T1000 (cell line): ENCODE measurements around the gene TUBA4A.
"Not testable (repeated sequence)": the region's sequence is repeated elsewhere in the genome, so short reads cannot be mapped to it uniquely, and the experiment has no call there.

ENCODE experiments used
- DNase-seq: peaks from one replicate; lab custom pipeline; 2025; ENCODE audit warnings: mixed read lengths; lab: John Stamatoyannopoulos, UW

Gene TUBA4A

DNA sequence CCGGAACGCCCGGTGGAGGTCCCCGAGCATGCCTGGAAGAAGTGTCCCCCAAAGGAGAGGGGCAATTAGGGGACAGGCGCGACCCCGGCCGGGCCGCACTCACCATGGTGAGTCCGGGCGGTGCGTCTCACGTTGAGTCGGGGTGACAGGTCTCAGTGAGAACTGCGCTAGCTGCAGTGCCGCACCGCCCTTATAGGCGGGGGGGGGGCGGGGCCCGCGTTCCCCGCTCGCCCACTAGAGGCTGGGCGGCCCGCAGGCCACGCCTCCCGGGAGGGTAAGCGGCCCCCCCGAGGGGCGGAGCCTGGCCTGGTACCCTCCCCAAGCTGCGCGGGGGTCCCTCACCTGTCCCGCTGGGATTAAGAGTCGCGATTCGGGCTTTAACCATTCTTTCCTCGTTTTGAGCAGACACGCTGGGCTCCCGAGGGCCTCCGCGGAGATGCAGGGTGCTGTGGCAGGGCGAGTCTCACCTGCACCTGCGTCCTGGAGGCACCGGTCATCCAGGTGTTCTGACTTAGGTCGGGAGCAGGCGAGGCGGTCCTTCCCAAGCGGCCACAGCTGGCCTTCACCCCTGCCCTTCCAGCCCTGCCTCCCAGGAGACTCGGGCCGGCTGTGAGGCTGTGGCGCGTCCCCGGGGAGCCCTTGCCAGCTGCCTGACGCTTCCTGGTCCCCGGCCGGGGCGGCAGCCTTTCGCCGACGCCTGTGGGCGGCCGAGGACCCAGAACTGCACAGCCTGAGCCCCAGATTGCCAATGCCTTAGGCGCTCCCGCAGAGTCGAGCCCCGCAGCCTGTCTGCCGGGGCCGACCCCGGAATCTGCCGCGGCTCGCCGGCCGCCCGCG, at the start of gene TUBA4A:
Gene TUBA4A, minus strand, starts transcription at position 166 of the 837 bp plus-strand sequence. Its CDS starts 60 bp downstream, at position 106.
- peak; percentile 26 for DNase-seq

DNA sequence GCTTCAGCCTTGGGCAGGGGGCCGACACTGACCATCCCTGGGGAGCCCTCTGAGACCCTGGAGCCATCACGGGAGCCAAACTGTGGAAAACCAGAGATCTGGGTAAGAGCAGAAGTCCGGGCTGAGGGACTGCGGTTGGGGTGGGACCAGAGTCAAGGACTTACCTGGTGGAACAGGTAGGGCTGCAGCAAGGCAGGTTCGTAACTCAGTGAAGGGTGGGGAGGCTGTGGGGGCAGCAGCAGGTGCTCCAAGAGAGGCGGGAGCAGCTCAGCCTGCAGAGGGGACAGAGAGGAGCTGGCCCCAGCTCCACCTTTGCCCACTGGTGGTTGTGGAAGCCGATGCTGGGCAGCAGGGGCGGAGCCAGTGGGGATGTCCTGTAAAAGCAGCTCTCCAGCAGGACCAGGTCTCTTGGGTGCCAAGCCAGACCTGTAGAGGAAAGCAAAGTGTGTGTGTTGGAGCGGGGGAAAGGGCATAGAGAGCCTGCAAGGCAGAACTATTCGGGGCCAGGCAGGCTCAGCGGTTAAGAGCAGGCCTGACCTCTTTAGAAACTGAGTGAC, 48.8 kb upstream of the TUBA4A start:
- DNase-seq: no peak

DNA sequence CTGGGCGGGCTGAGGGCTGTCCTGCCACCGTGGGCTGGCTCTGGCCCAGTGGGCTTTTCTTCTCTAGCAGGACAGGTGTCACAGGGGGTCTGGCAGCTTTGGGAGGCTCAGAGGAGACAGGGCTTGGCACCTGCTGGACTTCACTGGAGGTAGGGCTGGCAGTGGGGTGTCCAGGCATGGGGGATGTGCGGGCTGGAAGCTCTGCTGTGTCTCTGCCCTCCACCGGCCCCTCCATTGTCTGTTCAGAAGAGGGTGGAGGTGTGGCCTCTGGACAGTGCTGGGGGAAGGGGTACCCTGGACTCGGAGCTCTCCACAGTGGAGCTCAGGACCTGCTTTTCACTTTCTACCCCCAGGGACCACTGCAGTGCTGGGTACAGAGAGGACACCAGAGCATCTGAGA, 46.3 kb upstream of the TUBA4A start:
- DNase-seq: no peak

DNA sequence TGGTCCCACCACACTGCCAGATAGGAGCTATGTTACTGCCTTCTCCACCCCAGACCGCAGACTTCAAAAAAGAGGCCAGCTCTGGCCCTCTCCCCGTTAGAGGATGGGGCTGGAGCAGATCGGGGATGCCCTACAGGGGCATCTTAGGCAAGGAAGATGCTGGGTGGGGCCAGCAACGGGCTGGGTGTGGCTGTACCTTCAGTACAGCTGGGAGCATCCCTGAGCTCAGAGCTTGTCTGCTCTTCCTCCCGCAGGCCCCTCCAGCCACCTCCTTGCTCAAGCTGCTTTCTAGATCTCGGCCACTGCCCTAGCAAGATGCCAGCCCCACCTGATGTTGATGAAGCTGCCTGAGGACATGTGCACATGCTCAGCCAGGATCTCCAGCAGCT, 45.6 kb upstream of the TUBA4A start:
- no peak for DNase-seq

DNA sequence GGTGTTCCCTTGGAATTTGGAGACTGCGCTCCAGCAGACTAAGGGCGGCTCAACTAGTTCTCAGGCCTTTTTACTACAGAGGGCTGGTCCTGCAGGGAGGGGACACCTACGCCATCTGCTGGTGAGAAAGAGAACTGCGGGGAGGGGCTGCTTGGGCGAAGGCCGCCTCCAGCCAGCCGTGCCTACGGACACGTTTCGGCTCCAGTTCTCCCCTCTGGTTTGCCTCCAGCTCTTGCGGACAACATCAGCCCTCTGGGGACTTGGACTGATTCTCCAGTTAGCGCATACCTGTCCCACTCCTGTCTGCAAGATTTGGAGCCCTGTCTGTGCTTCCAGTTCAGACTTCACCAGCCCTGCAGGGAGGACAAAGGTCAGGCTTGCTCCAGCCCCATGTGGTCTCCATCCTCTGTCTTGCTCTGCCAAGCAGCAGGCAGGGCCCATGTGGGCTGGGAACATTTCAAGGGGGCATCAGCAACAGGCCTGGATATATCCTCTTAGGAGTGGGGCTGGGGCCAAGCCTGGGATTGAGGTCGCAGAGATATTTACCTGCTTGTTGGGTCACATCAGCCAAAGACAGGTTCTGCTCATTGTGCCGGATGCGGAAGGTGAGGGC, 45.1 kb upstream of the TUBA4A start:
- peak; percentile 75 for DNase-seq

DNA sequence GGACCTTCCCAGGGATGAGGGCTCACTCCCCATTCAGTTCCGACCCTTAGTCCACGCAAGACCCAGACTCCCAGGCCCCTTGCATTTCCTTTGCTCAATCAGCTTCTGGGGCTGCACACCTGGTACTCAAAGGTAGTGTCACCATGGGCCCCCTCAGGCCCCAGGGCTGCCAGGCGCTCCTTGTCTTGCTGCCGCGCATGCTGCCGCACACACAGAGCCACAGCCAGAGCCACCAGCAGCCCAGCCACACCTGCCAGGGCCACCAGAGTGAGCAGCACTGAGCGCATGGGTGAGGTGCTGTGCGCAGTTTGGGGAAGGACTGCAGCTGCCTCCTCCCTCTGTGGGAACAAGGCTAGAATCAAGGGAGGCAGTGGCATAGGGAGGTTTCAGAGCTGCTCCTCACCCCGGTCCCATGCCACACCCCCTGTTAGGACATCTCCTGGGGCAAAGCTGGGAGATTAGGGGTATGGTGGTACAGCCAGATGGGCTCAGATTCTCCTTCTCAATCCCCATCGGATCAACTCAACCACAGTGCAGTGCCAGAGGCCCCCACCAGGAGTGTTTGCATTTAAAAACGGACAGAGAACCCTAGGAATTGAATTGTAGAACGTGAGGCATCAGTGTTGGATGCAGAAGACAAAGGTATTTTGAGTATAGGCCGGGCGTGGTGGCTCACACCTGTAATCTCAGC, 44.2 kb upstream of the TUBA4A start:
- DNase-seq: no peak

DNA sequence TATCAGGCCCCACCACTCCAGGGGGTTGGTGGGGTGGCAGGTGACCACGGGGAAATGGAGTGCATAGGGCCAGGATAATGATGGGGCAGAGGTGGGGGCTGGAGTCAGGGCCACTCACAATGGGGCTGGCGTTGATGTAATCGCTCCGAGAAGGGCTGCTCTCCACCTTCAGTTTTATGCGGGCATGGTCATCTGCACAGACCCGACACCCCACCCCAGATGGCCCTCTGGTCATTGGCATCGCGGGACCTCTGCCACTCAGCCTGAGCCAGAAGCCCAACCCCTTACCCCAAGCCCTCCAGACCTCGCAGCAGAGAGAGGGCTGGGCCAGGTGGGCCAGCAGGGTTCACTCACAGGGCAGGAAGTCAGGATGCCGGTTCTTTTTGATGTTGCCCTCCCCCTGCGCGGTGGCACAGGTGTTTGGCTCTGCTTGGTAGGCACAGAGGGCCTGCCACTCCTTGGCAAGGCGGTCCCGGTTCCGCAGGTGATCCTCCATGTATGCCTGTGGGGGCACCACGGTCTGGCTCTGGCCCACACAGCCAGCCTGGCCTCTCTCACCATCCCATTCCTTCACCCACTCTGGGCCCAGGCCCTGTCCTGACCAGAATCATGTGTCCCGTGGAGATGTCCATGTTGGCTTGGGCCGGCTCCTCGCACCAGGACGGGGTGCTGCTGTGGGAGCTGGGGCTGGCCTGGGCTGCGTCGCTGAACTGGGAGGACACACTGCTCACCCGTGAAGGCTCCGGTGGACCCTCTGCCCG, 43.1 kb upstream of the TUBA4A start:
- no peak for DNase-seq

DNA sequence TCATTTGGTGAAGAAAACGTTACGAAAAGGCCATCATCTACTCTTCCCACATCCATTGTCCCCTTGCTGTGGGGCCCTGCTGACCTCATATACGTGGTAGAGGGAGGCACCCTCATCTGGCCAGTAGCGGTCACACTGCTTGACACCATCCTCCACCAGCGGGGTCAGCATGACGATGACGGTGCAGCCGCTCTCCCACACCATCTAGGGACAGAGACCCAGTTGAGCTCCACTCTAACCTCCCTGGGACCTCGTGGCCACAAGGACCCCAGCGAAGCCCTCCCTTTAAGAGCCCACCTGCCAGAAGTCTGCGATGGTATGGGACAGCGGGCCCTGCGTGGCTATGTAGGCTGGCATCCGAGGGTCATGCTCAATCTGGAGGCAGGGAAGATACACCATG, 42.4 kb upstream of the TUBA4A start:
- no peak for DNase-seq

DNA sequence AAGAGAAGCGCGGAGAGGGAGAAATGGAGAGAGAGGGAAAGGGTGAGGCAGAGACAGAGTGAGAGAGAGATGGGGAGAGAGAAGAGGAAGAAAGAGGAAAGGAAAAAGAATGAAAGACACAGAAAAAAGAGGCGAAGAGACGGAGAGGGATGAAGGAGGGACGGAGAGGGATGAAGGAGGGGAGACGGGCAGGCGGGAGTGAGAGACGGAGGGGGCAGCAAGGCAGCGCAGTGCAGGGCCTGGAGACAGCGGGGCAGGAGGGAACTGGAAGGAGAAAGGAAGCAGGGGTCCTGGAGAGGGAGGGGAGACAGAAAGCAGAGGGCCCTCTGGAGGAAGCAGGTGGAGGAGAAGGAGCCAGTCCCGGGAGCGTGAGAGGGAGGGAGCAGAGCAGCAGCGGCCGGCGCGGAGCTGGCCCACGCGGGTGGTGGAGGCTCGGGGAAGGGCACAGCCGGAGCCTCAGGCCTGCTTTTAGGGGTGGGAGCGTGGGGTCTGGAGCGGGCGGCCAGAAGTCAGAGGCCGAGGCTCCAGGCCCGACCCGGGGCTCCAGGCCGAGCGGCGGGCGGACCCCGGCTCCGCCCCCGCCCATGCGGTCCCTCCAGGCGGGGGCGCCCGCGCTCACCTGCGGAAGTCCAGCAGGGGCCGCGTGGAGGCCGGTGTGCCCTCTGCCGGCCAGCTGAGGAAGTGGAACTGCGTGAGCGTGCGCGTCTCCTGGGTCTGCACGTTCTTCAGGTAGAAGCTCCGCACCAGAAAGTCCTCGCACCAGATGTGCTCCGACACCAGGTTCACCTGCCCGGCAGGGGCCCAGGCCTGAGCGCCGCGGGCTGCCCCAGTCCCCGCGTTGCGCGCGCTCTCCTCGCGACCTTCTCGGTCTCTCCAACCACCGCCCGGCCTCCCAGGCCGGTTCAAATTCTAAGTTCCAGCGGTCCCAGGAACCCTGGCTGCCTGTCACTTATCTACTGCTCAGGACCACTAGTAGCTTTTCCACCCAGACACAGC, 40.9 kb upstream of the TUBA4A start:
- DNase-seq: peak; percentile 63

DNA sequence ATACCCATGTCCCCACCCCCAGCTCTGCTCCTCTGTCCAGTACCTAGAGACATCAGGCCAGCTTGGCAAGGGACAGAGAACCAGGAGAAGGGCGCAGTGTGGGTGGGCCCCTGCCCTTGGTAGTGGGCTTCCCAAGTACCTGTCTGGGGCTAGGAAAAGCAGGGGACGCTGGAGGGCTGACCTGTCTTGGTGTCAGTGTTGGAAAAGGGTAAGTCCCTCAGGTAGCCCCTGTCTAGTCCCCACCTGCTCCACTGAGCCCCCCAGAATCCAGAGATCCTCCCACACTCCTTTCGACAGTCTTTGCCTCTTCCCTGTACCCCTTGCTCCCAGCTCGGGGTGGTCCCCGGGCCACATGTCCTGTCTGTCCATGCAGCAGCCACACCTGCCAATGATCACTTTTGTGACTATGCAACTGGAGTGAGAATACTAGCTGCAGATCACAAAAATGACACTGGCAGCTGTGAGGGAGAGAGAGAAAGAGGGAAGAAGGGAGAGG, 40.1 kb upstream of the TUBA4A start:
- DNase-seq: no peak

DNA sequence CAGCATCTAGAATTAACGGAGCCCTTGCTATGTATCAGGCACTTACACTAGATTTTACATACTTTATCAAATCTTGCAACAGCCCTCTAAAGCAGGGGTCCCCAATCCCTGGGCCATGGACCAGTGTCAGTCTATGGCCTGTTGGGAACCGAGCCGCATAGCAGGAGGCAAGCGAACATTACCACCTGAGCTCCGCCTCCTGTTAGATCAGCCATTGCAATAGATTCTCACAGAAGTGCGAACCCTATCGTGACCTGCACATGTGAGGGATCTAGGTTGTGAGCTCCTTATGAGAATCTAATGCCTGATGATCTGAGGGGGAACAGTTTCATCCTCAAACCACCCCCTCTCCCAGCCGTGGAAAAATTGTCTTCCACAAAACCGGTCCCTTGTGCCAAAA, 38.9 kb upstream of the TUBA4A start:
- DNase-seq: no peak

DNA sequence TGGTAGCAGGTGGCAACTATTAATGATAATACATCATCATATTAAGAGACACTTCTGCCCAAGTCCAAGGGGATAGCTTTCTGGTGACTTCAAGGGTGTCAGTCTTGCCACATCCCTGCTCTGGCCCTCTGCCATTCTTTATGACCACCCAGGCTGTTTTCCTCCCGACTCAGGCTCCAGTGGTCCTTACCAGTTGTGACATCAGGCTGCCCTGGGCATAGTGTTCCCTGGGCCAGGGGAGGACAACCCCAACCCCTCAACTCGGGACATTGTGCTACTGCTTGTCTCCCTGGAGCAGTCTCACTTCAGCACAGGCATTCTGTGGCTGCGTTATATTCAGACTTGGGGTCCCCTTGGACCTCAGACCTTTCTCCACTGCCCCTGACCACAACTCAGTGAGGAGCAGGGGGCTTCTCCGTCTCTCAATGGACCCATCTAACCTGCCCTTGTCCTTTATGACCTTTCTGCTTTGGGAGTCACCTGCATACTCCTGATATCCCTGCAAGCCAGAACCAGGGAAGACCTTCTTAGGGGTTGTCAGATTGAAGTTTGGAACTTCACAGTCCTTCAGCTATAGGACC, 38.3 kb upstream of the TUBA4A start:
- DNase-seq: no peak

DNA sequence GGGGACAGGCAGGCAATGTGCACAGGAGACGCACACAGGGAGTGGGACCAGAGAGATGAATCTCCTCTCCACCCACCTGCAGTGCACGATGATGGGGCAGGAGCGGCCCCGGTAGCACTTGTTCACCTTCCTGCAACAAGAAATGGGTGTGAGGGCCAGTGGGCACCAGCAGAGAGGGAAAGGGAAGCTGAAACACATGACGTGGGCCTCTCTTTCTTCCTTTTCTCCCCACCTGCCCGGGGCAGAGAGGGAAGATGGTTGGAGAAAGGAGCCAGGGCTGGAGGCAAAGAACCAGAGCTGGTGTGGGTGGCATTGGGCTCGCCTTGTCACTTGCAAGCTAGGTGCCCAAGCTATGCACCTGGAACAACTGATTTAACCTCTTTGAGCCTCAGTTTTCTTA, 37.7 kb upstream of the TUBA4A start:
- no peak for DNase-seq

DNA sequence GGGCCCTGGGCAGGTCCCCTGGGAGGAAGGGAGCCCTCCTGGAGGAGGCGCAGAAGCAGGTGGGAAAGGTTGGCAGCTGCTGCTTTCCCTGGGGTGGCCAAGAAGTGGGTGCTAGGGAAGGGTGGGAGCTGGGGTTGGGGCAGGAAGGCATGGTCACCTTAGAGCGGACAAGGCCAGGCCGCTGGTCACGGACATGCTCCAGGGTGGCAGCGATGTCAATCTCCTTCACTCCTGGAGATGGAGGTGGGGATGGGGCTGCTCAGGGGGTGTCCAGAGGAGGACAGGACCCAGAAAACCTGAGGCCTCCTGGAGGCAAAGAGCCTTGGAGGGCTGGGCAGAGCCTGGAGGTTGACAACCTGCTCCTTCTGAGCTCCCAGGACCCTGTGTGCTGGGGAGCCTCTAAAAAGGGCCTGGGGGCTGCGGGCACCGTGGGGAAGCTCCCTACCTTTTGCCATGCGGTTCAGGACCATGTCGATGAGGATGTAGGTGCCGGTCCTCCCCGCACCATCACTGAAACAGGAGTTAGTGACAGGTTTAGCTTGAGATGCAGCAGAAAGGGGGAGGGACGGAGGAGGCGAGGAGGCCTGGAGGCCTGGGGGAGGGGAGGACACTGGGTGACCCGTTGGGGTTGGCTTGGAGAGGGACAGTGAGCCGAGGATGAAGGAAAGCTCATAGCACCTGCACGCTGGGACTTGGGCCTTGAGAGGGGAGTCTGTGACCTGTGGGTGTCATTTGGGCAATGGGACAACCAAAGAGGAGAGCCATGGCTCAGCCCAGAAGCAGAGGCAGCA, 36.9 kb upstream of the TUBA4A start:
- DNase-seq: no peak

DNA sequence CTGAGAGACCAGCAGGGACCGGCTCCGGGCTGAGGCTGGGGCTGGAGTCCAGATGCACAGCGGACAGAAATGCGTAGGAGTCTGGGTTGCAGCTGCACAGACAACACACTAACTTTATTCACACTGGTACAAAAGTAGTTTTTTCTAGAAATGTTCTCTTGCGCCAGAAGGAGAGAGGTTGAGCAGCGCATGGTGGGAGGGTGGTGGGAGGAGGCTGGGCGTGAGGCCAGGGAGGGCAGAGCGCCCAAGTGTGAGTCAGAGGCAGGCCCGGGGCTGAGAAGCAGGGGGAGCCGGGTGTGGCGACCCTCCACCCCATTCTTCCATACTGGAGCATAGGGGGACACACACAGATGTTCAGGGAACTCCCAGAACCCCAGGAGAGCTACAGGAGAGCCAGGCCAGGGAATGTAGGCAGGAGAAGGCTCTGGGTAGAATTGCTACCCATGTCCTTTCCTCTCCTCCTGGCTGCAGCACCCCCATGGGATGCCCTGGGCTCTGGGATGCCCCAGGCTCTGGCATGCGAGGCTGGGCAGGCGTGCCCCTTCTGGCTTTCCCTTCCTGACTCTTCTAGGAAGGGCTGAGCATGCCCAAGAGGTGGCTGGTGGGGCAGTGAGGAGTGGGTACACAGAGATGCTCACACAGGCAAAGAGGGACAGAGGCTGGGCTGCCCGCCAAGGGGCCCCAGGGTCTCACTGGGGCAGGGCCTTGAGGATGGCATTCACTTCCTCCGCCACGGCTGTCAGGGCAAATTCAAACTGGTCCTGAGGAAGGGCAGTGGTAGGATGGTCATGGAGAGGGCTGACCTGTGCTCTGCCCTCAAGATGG, 36.0 kb upstream of the TUBA4A start:
- peak; percentile 79 for DNase-seq

DNA sequence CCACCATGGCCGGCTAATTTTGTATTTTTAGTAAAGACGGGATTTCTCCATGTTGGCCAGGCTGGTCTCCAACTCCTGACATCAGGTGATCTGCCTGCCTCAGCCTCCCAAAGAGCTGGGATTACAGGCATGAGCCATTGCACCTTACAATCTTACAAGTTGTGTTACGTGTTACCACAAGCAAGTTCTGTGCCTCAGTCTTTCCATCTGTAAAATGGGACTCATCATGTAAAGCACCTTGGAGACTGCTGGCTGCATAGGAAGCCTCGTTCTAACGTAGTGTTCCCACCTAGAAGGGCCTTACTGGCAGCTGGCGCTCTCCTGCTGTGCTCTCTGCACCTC, 35.4 kb upstream of the TUBA4A start:
- no peak for DNase-seq

DNA sequence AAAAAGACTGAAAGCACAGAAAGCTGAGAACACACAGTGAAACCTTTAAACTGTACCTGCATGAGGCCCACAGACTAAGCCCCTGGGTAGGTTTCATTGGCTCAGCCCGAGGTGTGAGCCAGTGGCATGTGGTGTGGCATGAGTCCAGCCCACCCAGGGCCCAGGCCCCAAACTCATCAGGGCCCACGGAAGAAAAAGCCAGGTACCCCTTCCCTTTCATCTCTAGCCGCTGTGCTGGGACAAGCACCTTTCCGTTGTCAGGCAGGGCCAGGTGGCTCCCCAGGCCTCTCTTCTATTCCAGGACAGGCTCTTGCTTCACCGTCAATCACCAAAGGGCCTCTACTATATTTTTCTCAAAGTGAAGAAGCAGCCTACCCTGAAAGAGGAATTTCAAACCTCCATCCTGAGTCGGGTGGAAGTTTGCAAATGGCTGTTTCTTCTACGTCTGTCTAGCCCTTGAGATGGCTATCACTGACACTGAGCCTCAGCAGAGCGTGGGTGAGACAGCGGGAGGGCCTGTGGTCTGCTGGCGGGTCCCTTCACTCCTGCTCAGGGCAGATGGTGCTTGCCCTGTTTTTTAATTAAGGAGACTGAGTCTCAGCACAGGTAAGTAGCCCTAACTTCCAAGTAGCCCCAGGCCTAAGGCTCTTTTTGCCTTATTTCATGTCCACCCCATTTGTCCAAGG, 34.0 kb upstream of the TUBA4A start:
- DNase-seq: no peak

DNA sequence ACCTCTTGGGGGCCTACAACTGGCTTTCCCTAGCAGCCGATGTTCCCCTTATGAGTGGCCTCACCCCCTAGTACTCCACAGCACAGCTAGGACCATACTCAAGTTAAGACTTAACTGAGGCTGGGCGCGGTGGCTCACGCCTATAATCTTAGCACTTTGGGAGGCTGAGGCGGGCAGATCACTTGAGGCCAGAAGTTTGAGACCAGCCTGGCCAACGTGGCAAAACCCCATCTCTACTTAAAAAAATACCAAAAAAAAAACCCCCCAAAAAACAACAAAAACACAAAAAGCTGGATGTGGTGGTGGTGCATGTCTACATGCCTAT, 33.4 kb upstream of the TUBA4A start:
- DNase-seq: not testable (repeated sequence)
